ENCODE measurements around the gene MTERF1. TPM values are rescaled to one million over a fixed set of nuclear protein-coding genes. Genes with fewer than 3 reads are reported as not detected.
"Not testable (repeated sequence)": the region's sequence is repeated elsewhere in the genome, so short reads cannot be mapped to it uniquely, and the experiment has no call there.

MTERF1 gene
- total RNA-seq, 2 experiments from 2014 or later, result 15.9 to 16.9 TPM

DNA sequence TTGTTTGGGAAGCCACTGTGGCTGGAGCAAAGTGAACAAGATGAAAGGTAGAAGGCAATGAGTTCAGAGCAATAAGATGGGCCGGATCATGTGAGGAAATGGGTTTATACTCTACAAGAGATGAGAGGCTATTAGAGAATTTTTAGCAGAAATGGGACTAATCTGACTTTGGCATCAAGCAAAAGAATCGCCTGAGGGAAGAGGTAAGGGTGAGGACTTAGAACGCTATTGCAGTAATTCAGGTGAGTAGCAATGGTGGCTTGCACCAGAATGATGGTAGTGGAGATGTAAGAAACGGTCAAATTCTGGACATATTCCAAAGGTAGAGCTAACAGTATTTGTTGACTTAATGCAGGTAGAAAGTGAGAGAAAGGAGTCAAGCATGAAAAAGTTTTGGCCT lies 30.6 kb upstream of the MTERF1 start:
- Mint-ChIP-seq H3K36me3 (ENCODE audit: low read depth) (no peaks in the 10 kb centered on the region), H3K9me3 (peaks cover 1% of the 10 kb centered on the region), H3K27me3 (peaks cover 6% of the 10 kb centered on the region), H3K4me1 (ENCODE audit: low read depth) (peaks cover 3% of the 10 kb centered on the region), H3K4me3 (no peak overlapping the region), H3K27ac (no peak overlapping the region)
- no peak for ATAC-seq
- intact Hi-C loops (cut with micrococcal nuclease), result no loop called here
- CTCF ChIA-PET, result no interaction called here
- TF ChIP-seq, protein P1, sequence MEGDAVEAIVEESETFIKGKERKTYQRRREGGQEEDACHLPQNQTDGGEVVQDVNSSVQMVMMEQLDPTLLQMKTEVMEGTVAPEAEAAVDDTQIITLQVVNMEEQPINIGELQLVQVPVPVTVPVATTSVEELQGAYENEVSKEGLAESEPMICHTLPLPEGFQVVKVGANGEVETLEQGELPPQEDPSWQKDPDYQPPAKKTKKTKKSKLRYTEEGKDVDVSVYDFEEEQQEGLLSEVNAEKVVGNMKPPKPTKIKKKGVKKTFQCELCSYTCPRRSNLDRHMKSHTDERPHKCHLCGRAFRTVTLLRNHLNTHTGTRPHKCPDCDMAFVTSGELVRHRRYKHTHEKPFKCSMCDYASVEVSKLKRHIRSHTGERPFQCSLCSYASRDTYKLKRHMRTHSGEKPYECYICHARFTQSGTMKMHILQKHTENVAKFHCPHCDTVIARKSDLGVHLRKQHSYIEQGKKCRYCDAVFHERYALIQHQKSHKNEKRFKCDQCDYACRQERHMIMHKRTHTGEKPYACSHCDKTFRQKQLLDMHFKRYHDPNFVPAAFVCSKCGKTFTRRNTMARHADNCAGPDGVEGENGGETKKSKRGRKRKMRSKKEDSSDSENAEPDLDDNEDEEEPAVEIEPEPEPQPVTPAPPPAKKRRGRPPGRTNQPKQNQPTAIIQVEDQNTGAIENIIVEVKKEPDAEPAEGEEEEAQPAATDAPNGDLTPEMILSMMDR (IDR thresholded peaks at IDR 0.05), result no peak
- no peak for DNase-seq
- POLR2A ChIA-PET, result no interaction called here

DNA sequence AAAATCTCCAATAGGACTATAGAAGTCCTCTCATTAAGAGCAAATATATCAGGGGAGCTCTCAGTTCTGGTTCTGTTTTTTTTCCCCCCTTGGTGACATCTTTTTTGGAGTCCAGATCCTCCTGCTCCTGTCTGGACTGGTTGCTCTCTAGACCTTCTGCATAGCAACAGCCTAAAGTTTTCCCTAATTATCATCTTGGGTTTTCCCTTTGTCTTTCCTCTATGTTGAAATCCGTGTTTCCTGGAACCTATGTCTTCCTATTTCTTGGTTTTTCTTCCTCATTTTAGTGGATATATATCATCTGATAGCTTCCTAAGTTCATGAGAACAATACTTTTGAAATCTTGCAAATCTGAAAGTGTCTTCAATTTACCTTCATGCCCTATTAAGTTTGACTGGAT lies 29.7 kb upstream of the MTERF1 start:
- TF ChIP-seq, protein P1 (IDR thresholded peaks at IDR 0.05), result no peak
- ChIA-PET CTCF (no interaction called here), POLR2A (no interaction called here)
- H3K36me3 Mint-ChIP-seq (ENCODE audit: low read depth), result no peaks in the 10 kb centered on the region
- peaks cover 6% of the 10 kb centered on the region for H3K27me3 Mint-ChIP-seq
- no peak overlapping the region for H3K4me3 Mint-ChIP-seq
- H3K27ac Mint-ChIP-seq, result no peak overlapping the region
- peaks cover 3% of the 10 kb centered on the region for H3K4me1 Mint-ChIP-seq (ENCODE audit: low read depth)
- peaks cover 1% of the 10 kb centered on the region for H3K9me3 Mint-ChIP-seq
- intact Hi-C loops (cut with micrococcal nuclease), result no loop called here
- ATAC-seq (no peak), DNase-seq (no peak)

DNA sequence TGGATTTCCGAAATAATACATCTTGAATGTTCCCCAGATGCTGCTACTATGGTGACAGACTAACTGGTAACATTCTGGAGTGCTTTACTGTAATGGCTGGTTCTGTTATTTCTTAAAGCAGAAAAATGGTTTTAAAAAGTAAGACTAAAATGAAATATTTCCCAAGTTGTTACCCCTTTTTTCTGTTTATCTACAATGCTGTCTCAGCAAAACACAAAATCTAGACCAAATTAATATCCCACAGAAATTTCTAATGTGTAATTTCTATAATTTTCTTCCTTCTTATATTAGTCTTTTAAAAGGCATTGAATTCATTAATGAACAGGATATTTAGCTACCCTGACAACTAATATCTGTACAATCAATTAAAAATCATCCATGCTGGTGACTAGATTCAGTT lies 19.1 kb upstream of the MTERF1 start:
- Mint-ChIP-seq H3K27ac (no peak overlapping the region), H3K4me1 (ENCODE audit: low read depth) (no peaks in the 10 kb centered on the region), H3K36me3 (ENCODE audit: low read depth) (no peaks in the 10 kb centered on the region), H3K27me3 (peaks cover 3% of the 10 kb centered on the region), H3K4me3 (no peak overlapping the region), H3K9me3 (no peaks in the 10 kb centered on the region)
- POLR2A ChIA-PET, result no interaction called here
- CTCF ChIA-PET, result no interaction called here
- intact Hi-C loops (cut with micrococcal nuclease), result no loop called here
- DNase-seq (no peak), ATAC-seq (no peak)
- TF ChIP-seq, protein P1 (IDR thresholded peaks at IDR 0.05), result no peak

DNA sequence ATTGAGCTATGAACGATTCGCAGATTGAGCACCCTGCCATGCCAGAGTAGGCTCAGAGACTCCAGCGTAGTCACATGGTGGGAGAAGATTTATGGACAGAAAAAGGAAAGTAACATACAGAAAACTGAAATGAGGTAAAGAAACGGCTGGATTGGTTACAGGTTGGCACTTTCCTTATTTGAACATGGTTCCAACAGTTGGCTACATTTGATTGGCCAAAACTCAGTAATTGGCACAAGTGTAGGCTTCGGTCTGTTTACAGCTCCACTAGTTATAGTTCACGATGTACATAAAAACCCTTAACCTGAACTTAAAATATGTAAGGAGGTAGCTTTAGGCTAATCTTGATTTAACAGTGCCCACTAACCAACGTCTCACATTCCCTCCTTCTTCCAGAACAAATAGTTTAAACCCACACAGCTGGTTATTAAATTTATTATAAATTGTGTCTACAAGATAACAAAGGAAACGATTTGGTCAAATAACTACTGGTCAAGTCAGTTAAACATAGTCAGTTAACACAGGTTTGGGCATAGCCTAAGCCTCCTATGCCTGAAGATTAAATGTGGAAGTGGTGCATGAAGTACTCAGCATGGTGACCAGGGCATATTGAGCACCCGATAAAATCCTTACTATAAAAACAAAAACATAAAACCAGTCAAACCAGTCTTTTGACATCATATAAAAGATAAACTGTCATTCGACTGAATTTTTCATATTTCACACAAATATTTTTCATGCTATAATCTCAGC lies 17.9 kb upstream of the MTERF1 start:
- H3K4me1 Mint-ChIP-seq (ENCODE audit: low read depth), result no peaks in the 10 kb centered on the region
- no peak overlapping the region for H3K27ac Mint-ChIP-seq
- H3K9me3 Mint-ChIP-seq, result no peaks in the 10 kb centered on the region
- POLR2A ChIA-PET, result no interaction called here
- peaks cover 4% of the 10 kb centered on the region for H3K27me3 Mint-ChIP-seq
- ATAC-seq (no peak), DNase-seq (no peak)
- intact Hi-C loops (cut with micrococcal nuclease), result no loop called here
- H3K4me3 Mint-ChIP-seq, result no peak overlapping the region
- TF ChIP-seq, protein P1 (IDR thresholded peaks at IDR 0.05), result no peak
- CTCF ChIA-PET, result interaction anchor here (0.6 to 1.3 kb wide), 2 partner anchors 18 to 69 kb away, joined by 3 read pairs; partner anchors contain the start of gene MTERF1
- H3K36me3 Mint-ChIP-seq (ENCODE audit: low read depth), result no peaks in the 10 kb centered on the region

DNA sequence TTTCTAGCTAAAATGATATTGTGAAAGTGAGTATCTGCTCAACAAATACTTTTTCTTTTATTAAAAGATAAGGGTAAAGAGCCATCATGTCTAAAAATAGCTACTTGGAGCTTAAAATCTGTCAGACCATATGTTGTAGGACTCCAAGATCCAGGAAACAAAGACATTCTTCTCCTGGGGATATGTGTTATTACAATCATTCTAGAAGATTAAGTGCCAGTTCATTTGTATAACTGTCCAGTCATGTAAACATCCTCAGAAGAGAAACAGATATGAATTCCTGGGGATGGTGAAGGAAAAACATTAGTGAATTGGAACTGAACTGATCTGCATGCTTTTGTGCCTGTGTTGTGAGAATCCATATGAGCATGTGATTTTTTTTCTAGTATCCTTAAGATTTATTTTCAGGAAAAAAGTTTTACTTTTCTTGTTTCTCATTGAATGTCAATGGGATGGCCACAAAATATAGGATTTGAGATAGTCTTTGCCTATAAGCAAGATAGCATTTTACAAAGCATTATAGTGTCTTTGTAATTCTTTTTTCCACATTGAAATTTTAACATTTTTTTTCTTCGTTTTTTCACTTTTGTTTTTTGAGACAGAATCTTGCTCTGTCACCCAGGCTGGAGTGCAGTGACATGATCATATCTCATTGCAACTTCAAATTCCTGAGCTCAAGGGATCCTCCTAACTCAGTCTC lies 14.4 kb upstream of the MTERF1 start:
- Mint-ChIP-seq H3K36me3 (ENCODE audit: low read depth) (no peaks in the 10 kb centered on the region), H3K4me1 (ENCODE audit: low read depth) (no peaks in the 10 kb centered on the region), H3K9me3 (no peaks in the 10 kb centered on the region), H3K4me3 (no peak overlapping the region), H3K27ac (no peak overlapping the region), H3K27me3 (peaks cover 4% of the 10 kb centered on the region)
- DNase-seq (no peak), ATAC-seq (no peak)
- ChIA-PET POLR2A (no interaction called here), CTCF (no interaction called here)
- TF ChIP-seq, protein P1 (IDR thresholded peaks at IDR 0.05), result no peak
- intact Hi-C loops (cut with micrococcal nuclease), result no loop called here

DNA sequence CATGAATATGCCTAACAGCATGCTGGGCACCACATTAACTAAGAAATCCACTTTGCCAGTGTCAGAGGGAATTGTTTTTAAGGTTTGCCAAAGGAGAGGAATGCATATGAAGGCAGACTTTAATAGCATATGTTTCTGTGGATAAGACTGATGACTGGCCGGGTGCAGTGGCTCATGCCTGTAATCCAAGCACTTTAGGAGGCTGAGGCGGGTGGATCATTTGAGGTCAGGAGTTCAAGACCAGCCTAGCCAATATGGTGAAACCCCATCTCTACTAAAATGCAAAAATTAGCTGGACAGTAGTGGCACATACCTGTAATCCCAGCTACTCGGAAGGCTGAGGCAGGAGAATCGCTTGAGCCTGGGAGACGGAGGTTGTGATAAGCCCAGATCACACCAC lies 13.2 kb upstream of the MTERF1 start:
- H3K36me3 Mint-ChIP-seq (ENCODE audit: low read depth); H3K27ac Mint-ChIP-seq; H3K27me3 Mint-ChIP-seq; H3K4me3 Mint-ChIP-seq; ATAC-seq; DNase-seq; intact Hi-C loops (cut with micrococcal nuclease); POLR2A ChIA-PET; H3K9me3 Mint-ChIP-seq; CTCF ChIA-PET; H3K4me1 Mint-ChIP-seq (ENCODE audit: low read depth): not testable (repeated sequence)
